Subcutaneous abdominal adipose tissue (tissue), 5 donors: Measurements from ENCODE around the gene TAC3.
"Not testable (repeated sequence)": the region's sequence is repeated elsewhere in the genome, so short reads cannot be mapped to it uniquely, and the experiment has no call there.

Experiments
- H3K27ac ChIP-seq: one replicate; pipeline ENCODE4 v1.7.0; 2013; ENCODE audit warnings: low read depth, mild to moderate bottlenecking, inconsistent platforms, low read length, moderate library complexity
- H3K27me3 ChIP-seq, 5 donors: one replicate each; pipeline ENCODE4 v1.7.0; 2013; ENCODE audit warnings: low read length in 5 of 5, inconsistent platforms in 1 of 5; ENCODE audit not compliant: control insufficient read depth in 5 of 5, insufficient read depth in 4 of 5
- H3K36me3 ChIP-seq, 5 donors: one replicate each; pipeline ENCODE4 v1.7.0; 2013; ENCODE audit warnings: low read length in 5 of 5; ENCODE audit not compliant: control insufficient read depth in 5 of 5, insufficient read depth in 5 of 5
- H3K4me1 ChIP-seq, 5 donors: one replicate each; pipeline ENCODE4 v1.7.0; 2013; ENCODE audit warnings: low read length in 5 of 5, mild to moderate bottlenecking in 3 of 5, moderate library complexity in 1 of 5; ENCODE audit not compliant: control insufficient read depth in 5 of 5, insufficient read depth in 5 of 5
- H3K4me3 ChIP-seq, 5 donors: one replicate each; pipeline ENCODE4 v1.7.0; 2013; ENCODE audit warnings: low read length in 5 of 5, low read depth in 1 of 5
- H3K9ac ChIP-seq, 5 donors: one replicate each; pipeline ENCODE4 v1.7.0; 2013; ENCODE audit warnings: low read length in 5 of 5, mild to moderate bottlenecking in 4 of 5, moderate library complexity in 3 of 5
- H3K9me3 ChIP-seq, 5 donors: one replicate each; pipeline ENCODE4 v1.7.0; 2013; ENCODE audit warnings: low read length in 5 of 5; ENCODE audit not compliant: control insufficient read depth in 5 of 5
- donor health status: healthy.
- donor health status: healthy.
- donor health status: healthy.
- donor health status: healthy.
- donor health status: healthy.

The TAC3 gene

GRCh38 chr12:56988207-56988739 is 28.1 kb downstream of the TAC3 start:
- Histone ChIP-seq H3K27me3 (no peaks in the 10 kb centered on the region), H3K4me3 (no peak overlapping the region), H3K36me3 (no peaks in the 10 kb centered on the region)

GRCh38 chr12:56987551-56988053 is 28.7 kb downstream of the TAC3 start:
- Histone ChIP-seq H3K9ac (no peak overlapping the region), H3K27ac (no peak overlapping the region), H3K27me3 (no peaks in the 10 kb centered on the region), H3K4me3 (peak overlapping the region in 2 of 5 donors; percentile 42 to 51), H3K4me1 (peaks cover 10 to 43% (median 35%) of the 10 kb centered on the region in 5 donors), H3K36me3 (no peaks in the 10 kb centered on the region), H3K9me3 (no peaks in the 10 kb centered on the region)

More at GRCh38 chr12:56988207-56988739, 28.1 kb downstream of the TAC3 start:
- peaks cover 10 to 47% (median 35%) of the 10 kb centered on the region in 5 donors for H3K4me1 ChIP-seq
- no peak overlapping the region for H3K27ac ChIP-seq
- H3K9me3 ChIP-seq: no peaks in the 10 kb centered on the region
- peak overlapping the region in 1 of 5 donors; percentile 1 for H3K9ac ChIP-seq

GRCh38 chr12:56987011-56987410 is 29.3 kb downstream of the TAC3 start:
- Histone ChIP-seq H3K4me3 (peak overlapping the region in 2 of 5 donors; percentile 42 to 51), H3K27ac (no peak overlapping the region), H3K9ac (no peak overlapping the region), H3K36me3 (no peaks in the 10 kb centered on the region), H3K27me3 (no peaks in the 10 kb centered on the region), H3K4me1 (peaks cover 10 to 39% (median 33%) of the 10 kb centered on the region in 5 donors), H3K9me3 (no peaks in the 10 kb centered on the region)

GRCh38 chr12:56985714-56986113 is 30.6 kb downstream of the TAC3 start:
- not testable (repeated sequence) for H3K9ac ChIP-seq, H3K27ac ChIP-seq, H3K27me3 ChIP-seq, H3K36me3 ChIP-seq, H3K4me3 ChIP-seq, H3K9me3 ChIP-seq
- peaks cover 2 to 26% (median 20%) of the 10 kb centered on the region in 5 donors for H3K4me1 ChIP-seq

- Histone ChIP-seq H3K9ac (no peak overlapping the region), H3K9me3 (no peaks in the 10 kb centered on the region), H3K4me1 (peaks cover 2 to 13% (median 12%) of the 10 kb centered on the region in 5 donors), H3K27ac (no peak overlapping the region), H3K36me3 (peaks cover 0 to 2% (median 0%) of the 10 kb centered on the region in 5 donors), H3K4me3 (no peak overlapping the region), H3K27me3 (no peaks in the 10 kb centered on the region)
Measured at GRCh38 chr12:56983386-56983785, 32.9 kb downstream of the TAC3 start.

- H3K36me3 ChIP-seq, H3K9me3 ChIP-seq, H3K4me3 ChIP-seq, H3K4me1 ChIP-seq, H3K27me3 ChIP-seq, H3K27ac ChIP-seq, H3K9ac ChIP-seq: not testable (repeated sequence)
Measured at GRCh38 chr12:56982578-56983236, 33.6 kb downstream of the TAC3 start.

- Histone ChIP-seq H3K9me3 (no peaks in the 10 kb centered on the region), H3K27me3 (no peaks in the 10 kb centered on the region), H3K36me3 (peaks cover 0 to 2% (median 0%) of the 10 kb centered on the region in 5 donors), H3K4me3 (no peak overlapping the region), H3K27ac (no peak overlapping the region), H3K4me1 (no peaks in the 10 kb centered on the region), H3K9ac (no peak overlapping the region)
Measured at GRCh38 chr12:56980941-56981530, 35.3 kb downstream of the TAC3 start.

GRCh38 chr12:56980268-56980667 is 36.1 kb downstream of the TAC3 start:
- Histone ChIP-seq H3K27ac (no peak overlapping the region), H3K9ac (no peak overlapping the region), H3K9me3 (no peaks in the 10 kb centered on the region), H3K4me3 (no peak overlapping the region), H3K36me3 (peaks cover 0 to 2% (median 0%) of the 10 kb centered on the region in 5 donors), H3K27me3 (no peaks in the 10 kb centered on the region), H3K4me1 (no peaks in the 10 kb centered on the region)

GRCh38 chr12:56979628-56980027 is 36.7 kb downstream of the TAC3 start:
- no peaks in the 10 kb centered on the region for H3K4me1 ChIP-seq
- H3K9ac ChIP-seq: no peak overlapping the region
- H3K36me3 ChIP-seq: peaks cover 0 to 2% (median 0%) of the 10 kb centered on the region in 5 donors
- no peak overlapping the region for H3K4me3 ChIP-seq
- H3K27me3 ChIP-seq: no peaks in the 10 kb centered on the region
- H3K27ac ChIP-seq: no peak overlapping the region
- H3K9me3 ChIP-seq: no peaks in the 10 kb centered on the region
